Left ventricle myocardium inferior (tissue), 1 donor: ENCODE results near the gene PPP4R1. TPM values are rescaled to one million over a fixed set of nuclear protein-coding genes. Genes with fewer than 3 reads are reported as not detected.

ENCODE experiments used
- DNase-seq: peaks from one replicate; pipeline ENCODE4 v3.0.0-alpha.2; 2020
- H3K27ac ChIP-seq: fragments of 200-600 bp; replicated peaks from 2 replicates; pipeline ENCODE4 v1.8.0; 2021
- H3K27me3 ChIP-seq: fragments of 200-600 bp; 2 replicates; pipeline ENCODE4 v1.8.0; 2021; ENCODE audit warnings: low read depth
- H3K36me3 ChIP-seq: fragments of 200-600 bp; 2 replicates; pipeline ENCODE4 v1.8.0; 2021
- H3K4me1 ChIP-seq: fragments of 200-600 bp; 2 replicates; pipeline ENCODE4 v1.8.0; 2021
- H3K4me3 ChIP-seq: fragments of 200-600 bp; 2 replicates; pipeline ENCODE4 v1.8.0; 2021; ENCODE audit warnings: mild to moderate bottlenecking, moderate library complexity
- H3K9me3 ChIP-seq: fragments of 200-600 bp; replicated peaks from 2 replicates; pipeline ENCODE4 v1.8.0; 2021
- CTCF ChIP-seq: fragments of 200-600 bp; IDR thresholded peaks from 2 replicates; pipeline ENCODE4 v1.8.0; 2021; ENCODE audit warnings: antibody characterized with exemption, mild to moderate bottlenecking, borderline replicate concordance
- intact Hi-C: fragments of 100-400 bp; cut with micrococcal nuclease; formaldehyde crosslinking; loops from one replicate; pipeline ENCODE4 v1.11.0; 2022
- total RNA-seq: library from RNA; stranded (reverse); fragmentation: NEBNext Ultra II Directional; extraction: Animal tissue kit (Norgen Biotek cat#: 25700); gene quantifications from one replicate; pipeline ENCODE4 v1.2.1, GENCODE V29; 2021
- donor health status: DM: no; HTN: yes; CAD: no; lungs with severe emphysema.

The PPP4R1 gene
- total RNA-seq, 1 donor from 2014 or later, result 53.5 TPM

- no peak for TF ChIP-seq CTCF
- Histone ChIP-seq H3K27me3 (no peaks in the 10 kb centered on the region), H3K4me1 (peaks cover 6% of the 10 kb centered on the region), H3K9me3 (peaks cover 8% of the 10 kb centered on the region), H3K4me3 (no peak overlapping the region), H3K27ac (no peak overlapping the region), H3K36me3 (peaks cover 60% of the 10 kb centered on the region)
- intact Hi-C loops, result no loop called here
- no peak for DNase-seq
Observed at GRCh38 chr18:9577361-9577760, 37.0 kb downstream of the PPP4R1 start.

GRCh38 chr18:9575558-9575957 is 38.8 kb downstream of the PPP4R1 start:
- peak; percentile 90 for TF ChIP-seq CTCF
- intact Hi-C loops, result no loop called here
- H3K4me3 ChIP-seq, result no peak overlapping the region
- no peaks in the 10 kb centered on the region for H3K27me3 ChIP-seq
- peak; percentile 44 for DNase-seq
- peaks cover 58% of the 10 kb centered on the region for H3K36me3 ChIP-seq
- peaks cover 6% of the 10 kb centered on the region for H3K4me1 ChIP-seq
- no peaks in the 10 kb centered on the region for H3K9me3 ChIP-seq
- peak overlapping the region; percentile 56 for H3K27ac ChIP-seq

GRCh38 chr18:9574473-9575115 is 39.8 kb downstream of the PPP4R1 start:
- no peak for TF ChIP-seq CTCF
- no peak overlapping the region for H3K4me3 ChIP-seq
- H3K27ac ChIP-seq, result no peak overlapping the region
- H3K27me3 ChIP-seq, result no peaks in the 10 kb centered on the region
- no peak for DNase-seq
- H3K36me3 ChIP-seq, result peaks cover 58% of the 10 kb centered on the region
- intact Hi-C loops, result no loop called here
- peaks cover 6% of the 10 kb centered on the region for H3K4me1 ChIP-seq
- H3K9me3 ChIP-seq, result no peaks in the 10 kb centered on the region

- intact Hi-C loops, result no loop called here
- H3K36me3 ChIP-seq, result peaks cover 70% of the 10 kb centered on the region
- H3K27ac ChIP-seq, result no peak overlapping the region
- no peaks in the 10 kb centered on the region for H3K27me3 ChIP-seq
- H3K9me3 ChIP-seq, result no peaks in the 10 kb centered on the region
- TF ChIP-seq CTCF, result no peak
- no peak for DNase-seq
- H3K4me3 ChIP-seq, result no peak overlapping the region
- peaks cover 6% of the 10 kb centered on the region for H3K4me1 ChIP-seq
Observed at GRCh38 chr18:9571546-9571945, 42.8 kb downstream of the PPP4R1 start.

- no peaks in the 10 kb centered on the region for H3K9me3 ChIP-seq
- TF ChIP-seq CTCF, result no peak
- no peak overlapping the region for H3K4me3 ChIP-seq
- H3K27ac ChIP-seq, result no peak overlapping the region
- DNase-seq, result no peak
- peaks cover 3% of the 10 kb centered on the region for H3K4me1 ChIP-seq
- intact Hi-C loops, result no loop called here
- H3K36me3 ChIP-seq, result peaks cover 70% of the 10 kb centered on the region
- no peaks in the 10 kb centered on the region for H3K27me3 ChIP-seq
Observed at GRCh38 chr18:9570255-9570654, 44.1 kb downstream of the PPP4R1 start.
